T47D (cell line): Measurements from ENCODE around the gene RAPGEF3.
A peak's percentile ranks its signal among the peaks of the same experiment; 100 is the strongest.

Source experiments
- DNase-seq, 2 experiments: peaks; one replicate each; pipeline versions ENCODE4 v3.0.0 to v3.0.0-alpha.2; 2011 to 2012; ENCODE audit warnings: low read depth in 1 of 2, low spot score in 1 of 2
- JUND ChIP-seq: IDR thresholded peaks from 2 replicates; pipeline ENCODE4 v1.6.1; 2012; ENCODE audit warnings: low read depth
- in situ Hi-C: cut with HindIII; loops from 2 replicates; pipeline ENCODE4 v1.10.0; 2016; ENCODE audit warnings: low sequenced_read_pairs, low pct_unique_long_range_greater_than_20kb

RAPGEF3 gene

GRCh38 chr12:47770086-47770726 is 11.5 kb upstream of the RAPGEF3 start:
- in situ Hi-C loops = no loop called here
- peak in 1 of 2 experiments; percentile 42 for DNase-seq

DNA sequence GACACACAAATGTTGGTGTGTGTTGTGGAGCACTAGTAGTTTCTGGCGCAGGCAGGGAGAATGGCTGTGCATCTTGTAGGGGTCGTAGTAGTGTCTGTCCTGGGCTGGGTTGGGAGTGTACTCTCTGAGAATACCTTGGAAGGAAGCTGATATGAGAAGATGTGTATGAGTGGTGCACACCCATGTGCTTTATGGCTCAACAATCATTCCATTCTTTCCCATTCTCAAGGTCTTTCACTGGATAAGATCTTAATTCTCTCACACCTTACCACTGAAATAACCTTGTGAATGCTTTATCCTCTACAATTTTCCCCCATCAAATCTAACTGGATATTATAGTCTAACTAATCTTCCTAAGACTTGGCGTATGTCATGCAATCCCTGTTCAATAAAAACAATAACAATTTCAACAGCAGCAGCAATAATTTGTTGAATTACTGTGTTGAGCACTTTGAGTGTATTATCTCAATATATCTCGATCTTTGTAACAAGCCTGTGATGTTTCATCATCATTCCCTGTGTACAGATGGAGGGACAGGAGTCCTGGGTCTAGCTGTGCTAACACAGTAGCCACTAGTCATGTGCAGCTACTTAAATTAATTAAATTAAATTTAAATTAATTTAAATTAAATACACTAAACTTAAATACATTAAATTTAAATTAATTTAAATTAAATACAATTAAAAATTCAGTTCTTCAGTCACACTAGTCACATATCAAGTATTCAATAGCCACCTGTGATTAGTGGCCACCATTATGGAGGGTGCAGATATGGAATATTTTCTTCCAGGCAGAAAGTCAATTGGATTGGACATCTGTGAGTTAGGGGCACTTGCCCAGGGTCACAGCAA is 10.8 kb upstream of the RAPGEF3 start:
- in situ Hi-C loops = no loop called here
- no peak for TF ChIP-seq JUND
- DNase-seq = no peak

More at GRCh38 chr12:47770086-47770726, 11.5 kb upstream of the RAPGEF3 start:
- TF ChIP-seq JUND = no peak

- in situ Hi-C loops = no loop called here
- TF ChIP-seq JUND = no peak; the same call in 1 of the 2 replicates
- DNase-seq = peak in 1 of 2 experiments; percentile 83
Observed at GRCh38 chr12:47768323-47768811, 9.7 kb upstream of the RAPGEF3 start.

GRCh38 chr12:47767216-47767724 is 8.6 kb upstream of the RAPGEF3 start:
- in situ Hi-C loops = no loop called here
- TF ChIP-seq JUND = no peak
- DNase-seq = peak; percentile 79 to 92

DNA sequence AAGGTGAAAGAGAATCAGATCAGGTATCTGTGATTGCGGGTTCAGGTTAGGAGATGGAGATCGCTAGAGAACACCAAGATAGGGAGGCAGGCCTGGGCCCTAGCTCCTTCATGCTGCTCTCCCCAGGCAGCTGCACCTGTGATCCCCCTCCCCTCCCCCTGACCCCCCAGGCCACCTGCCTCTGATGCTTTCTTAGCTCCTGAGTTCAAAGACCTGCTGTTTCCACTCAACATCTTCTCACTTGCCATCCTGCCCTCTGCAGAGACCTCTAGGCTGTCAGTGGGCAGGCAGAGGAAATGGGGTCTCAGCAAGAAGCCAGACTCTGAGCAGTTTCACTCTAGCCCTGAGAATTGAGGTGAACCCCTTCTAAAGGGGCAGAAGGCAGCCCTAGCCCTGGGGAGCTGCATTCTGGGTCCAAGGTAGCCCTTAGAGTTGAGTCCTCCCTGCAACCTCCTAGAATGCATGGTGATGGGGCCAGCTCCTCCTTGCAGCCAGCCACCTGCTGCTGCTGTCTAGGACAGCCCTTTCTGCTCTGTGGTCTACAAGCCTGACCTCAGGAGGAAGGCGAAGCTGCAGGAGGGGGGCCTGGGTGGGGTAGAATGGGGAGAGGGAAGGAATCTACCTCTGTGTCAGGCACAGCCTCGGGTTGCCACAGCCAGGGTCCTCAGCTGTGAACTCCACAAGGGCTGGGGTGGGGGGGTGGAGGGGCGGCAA is 8.0 kb upstream of the RAPGEF3 start:
- no peak for TF ChIP-seq JUND
- no peak for DNase-seq
- in situ Hi-C loops = no loop called here

DNA sequence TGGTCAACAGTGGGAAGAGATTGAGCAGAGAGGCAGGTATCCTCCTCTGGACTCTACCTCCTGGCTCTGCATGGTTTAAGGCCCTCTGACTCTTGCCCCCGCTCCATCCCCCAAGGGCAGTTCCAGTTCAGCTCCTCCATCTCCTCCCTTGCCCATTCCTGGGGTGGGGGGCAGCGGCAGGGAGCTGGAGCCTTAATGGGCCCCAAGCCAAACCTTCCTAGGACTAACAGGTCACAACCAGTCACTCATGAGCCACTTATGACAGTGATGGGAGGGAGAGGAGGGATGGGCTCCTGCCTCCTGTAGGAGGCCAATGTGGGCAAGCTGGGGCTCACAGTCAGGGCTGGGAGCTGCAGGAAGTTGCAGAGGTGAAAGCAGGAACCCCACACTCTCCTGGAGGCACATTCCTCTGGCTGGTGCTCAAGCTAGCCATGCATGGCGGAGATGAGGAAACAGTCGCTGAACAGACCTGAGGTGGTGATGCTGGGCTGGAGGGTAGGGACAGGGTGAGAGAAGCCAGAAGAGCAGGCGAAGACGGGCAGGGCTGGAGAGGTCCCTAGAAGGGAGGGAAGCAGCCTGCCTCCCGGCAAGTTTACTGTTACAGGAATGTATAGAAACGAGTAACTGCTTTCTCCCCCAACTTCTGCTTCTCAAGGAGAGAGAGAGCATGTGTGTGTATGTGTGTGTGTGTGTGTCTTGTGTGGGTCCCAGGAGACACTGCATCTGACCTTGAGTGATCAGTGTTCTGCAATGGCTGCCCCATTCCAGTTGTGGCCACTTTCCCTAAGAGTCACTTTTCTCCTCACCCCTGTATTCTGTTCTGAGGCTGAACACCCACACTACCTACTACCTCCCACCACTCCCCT is 5.0 kb upstream of the RAPGEF3 start:
- no peak for TF ChIP-seq JUND
- in situ Hi-C loops = no loop called here
- DNase-seq = peak in 1 of 2 experiments; percentile 45

- in situ Hi-C loops = no loop called here
- TF ChIP-seq JUND = no peak
- DNase-seq = no peak
Observed at GRCh38 chr12:47762850-47763465, 4.3 kb upstream of the RAPGEF3 start.

DNA sequence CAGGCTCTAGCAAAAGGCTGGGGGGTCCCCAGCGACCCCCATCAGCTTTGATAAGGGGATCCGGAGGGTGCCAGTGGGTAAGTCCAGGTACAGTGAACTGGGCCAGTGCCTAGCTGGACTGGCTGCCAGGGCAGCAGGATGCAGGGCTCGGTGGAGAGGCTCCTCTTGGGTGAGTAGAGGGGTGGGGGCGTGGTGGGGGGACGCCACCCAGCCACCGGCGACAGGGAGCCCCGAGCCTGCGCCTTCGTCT is 171 bp downstream of the RAPGEF3 start:
- no peak for DNase-seq
- in situ Hi-C loops = no loop called here
- TF ChIP-seq JUND = no peak

DNA sequence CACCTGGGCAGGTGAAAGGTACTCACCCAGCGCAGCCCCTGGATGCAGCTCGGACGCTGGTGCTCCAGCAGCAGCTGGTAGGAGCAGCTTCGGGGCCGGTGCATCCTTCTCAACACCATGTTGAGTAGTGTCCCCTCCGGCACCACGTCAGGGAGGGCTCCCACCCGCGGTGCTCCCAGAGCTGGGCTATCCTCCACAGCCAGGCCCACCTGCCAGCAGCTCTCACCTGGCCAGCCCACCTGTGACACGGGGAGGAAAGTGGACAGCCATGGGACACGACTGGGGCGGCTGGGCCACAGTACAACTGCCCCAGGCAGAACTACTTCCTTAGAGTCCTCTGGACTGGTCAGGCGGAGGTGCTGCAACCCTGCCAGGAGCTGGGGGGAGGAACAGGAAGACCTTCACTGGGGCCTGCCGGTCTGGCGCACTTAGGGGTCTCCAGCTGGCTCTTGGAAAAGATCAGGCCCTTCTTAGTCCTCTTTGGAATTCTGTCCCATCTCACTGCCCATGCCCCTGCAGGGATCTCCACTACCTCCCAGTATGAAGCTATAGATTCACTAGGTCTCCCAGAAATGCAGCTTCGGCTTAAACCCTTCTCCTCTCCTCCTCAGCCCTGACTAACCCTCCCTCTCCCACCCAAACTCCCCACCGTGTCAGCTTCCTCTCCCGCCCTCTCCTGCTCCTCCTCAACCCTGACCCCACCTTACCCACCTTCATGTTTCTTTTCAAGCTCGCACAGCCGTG is 668 bp downstream of the RAPGEF3 start:
- in situ Hi-C loops = no loop called here
- TF ChIP-seq JUND = no peak
- peak in 1 of 2 experiments; percentile 59 for DNase-seq

- in situ Hi-C loops = no loop called here
- no peak for TF ChIP-seq JUND
- DNase-seq = no peak
Observed at GRCh38 chr12:47757364-47757839, 1.3 kb downstream of the RAPGEF3 start.
